ENCODE data around the gene KRT39. TPM values are rescaled to one million over a fixed set of nuclear protein-coding genes. Genes with fewer than 3 reads are reported as not detected.

The KRT39 gene
- total and polyA plus RNA-seq, 2 donors from 2014 or later: not detected

DNA sequence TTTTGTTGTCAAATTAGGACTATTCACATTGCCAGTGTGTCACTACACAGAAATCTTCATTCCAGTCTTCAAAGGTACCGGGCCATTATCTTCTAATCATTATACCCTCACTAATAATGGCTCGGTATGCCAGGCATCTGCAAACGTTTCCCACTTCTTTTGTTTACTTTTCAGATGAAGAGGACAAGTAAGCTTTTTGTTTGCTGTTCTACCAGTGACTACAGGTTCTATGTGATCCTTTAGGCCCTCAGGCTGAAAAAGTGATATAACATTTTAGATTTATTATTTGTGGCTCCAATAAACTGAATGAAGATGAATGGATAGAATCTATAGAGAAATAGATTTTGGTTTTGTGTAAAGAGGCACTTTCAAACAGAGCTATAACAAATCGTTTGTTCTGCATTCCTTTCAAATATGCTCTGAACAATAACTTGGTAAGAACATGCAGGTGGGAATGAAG lies 42.6 kb upstream of the KRT39 start:
- no peaks in the 10 kb centered on the region for H3K36me3 ChIP-seq (ENCODE audit: control insufficient read depth in 2 of 3, insufficient read depth in 3 of 3, low read length in 3 of 3)
- H3K27ac ChIP-seq (ENCODE audit: low read depth in 2 of 2, low read length in 2 of 2): no peak overlapping the region
- no peaks in the 10 kb centered on the region for H3K4me1 ChIP-seq (ENCODE audit: control insufficient read depth in 2 of 3, insufficient read depth in 2 of 3, low read depth in 1 of 3, low read length in 3 of 3)
- no peaks in the 10 kb centered on the region for H3K9me3 ChIP-seq (ENCODE audit: control insufficient read depth in 2 of 3, insufficient read depth in 1 of 3, low read length in 3 of 3)
- no peak overlapping the region for H3K4me3 ChIP-seq (ENCODE audit: low read length in 3 of 3)
- intact Hi-C loops (cut with DNase I): no loop called here
- TF ChIP-seq, protein P1, sequence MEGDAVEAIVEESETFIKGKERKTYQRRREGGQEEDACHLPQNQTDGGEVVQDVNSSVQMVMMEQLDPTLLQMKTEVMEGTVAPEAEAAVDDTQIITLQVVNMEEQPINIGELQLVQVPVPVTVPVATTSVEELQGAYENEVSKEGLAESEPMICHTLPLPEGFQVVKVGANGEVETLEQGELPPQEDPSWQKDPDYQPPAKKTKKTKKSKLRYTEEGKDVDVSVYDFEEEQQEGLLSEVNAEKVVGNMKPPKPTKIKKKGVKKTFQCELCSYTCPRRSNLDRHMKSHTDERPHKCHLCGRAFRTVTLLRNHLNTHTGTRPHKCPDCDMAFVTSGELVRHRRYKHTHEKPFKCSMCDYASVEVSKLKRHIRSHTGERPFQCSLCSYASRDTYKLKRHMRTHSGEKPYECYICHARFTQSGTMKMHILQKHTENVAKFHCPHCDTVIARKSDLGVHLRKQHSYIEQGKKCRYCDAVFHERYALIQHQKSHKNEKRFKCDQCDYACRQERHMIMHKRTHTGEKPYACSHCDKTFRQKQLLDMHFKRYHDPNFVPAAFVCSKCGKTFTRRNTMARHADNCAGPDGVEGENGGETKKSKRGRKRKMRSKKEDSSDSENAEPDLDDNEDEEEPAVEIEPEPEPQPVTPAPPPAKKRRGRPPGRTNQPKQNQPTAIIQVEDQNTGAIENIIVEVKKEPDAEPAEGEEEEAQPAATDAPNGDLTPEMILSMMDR (IDR thresholded peaks at IDR 0.05; ENCODE audit: borderline replicate concordance, extremely low read depth, insufficient read depth): no peak
- no peak for DNase-seq
- no peak overlapping the region for H3K9ac ChIP-seq (ENCODE audit: low read length in 3 of 3)
- no peaks in the 10 kb centered on the region for H3K27me3 ChIP-seq (ENCODE audit: control insufficient read depth, insufficient read depth, low read length)
- no peak for FAIRE-seq

DNA sequence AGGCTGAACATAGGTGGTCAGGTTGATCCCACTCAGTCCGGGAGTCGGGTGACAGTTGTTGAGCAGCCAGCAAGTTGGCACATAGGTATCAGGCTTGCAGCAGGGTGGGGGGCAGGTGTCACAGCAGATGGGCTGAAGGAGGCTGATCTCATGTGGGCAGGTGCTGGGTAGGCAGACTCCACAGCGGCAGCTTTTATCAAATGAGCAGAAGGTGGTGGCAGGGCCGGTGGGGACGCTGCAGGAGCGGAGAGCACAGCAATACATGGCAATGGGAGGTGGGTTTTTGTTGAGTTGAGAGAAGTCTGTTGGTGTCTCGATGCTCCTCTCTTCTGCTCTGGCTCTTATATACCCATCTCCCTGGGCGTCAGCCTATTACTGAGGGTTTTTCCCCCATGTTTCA lies 42.1 kb upstream of the KRT39 start, which contains the start of gene KRTAP3-1:
Gene KRTAP3-1 (minus strand): TSS at position 318 of the 400 bp plus-strand sequence. CDS start 54 bp downstream, at position 264.
- Histone ChIP-seq H3K4me3 (ENCODE audit: low read length in 3 of 3) (no peak within 1 kb of the TSS), H3K9me3 (ENCODE audit: control insufficient read depth in 2 of 3, insufficient read depth in 1 of 3, low read length in 3 of 3) (no peaks in the 10 kb centered on the region), H3K27me3 (ENCODE audit: control insufficient read depth, insufficient read depth, low read length) (no peaks in the 10 kb centered on the region), H3K36me3 (ENCODE audit: control insufficient read depth in 2 of 3, insufficient read depth in 3 of 3, low read length in 3 of 3) (no peaks in the 10 kb centered on the region), H3K27ac (ENCODE audit: low read depth in 2 of 2, low read length in 2 of 2) (no peak within 1 kb of the TSS), H3K9ac (ENCODE audit: low read length in 3 of 3) (no peak within 1 kb of the TSS), H3K4me1 (ENCODE audit: control insufficient read depth in 2 of 3, insufficient read depth in 2 of 3, low read depth in 1 of 3, low read length in 3 of 3) (no peaks in the 10 kb centered on the region)
- FAIRE-seq (no peak), DNase-seq (no peak)
- TF ChIP-seq, protein P1 (IDR thresholded peaks at IDR 0.05; ENCODE audit: borderline replicate concordance, extremely low read depth, insufficient read depth): no peak
- intact Hi-C loops (cut with DNase I): no loop called here

DNA sequence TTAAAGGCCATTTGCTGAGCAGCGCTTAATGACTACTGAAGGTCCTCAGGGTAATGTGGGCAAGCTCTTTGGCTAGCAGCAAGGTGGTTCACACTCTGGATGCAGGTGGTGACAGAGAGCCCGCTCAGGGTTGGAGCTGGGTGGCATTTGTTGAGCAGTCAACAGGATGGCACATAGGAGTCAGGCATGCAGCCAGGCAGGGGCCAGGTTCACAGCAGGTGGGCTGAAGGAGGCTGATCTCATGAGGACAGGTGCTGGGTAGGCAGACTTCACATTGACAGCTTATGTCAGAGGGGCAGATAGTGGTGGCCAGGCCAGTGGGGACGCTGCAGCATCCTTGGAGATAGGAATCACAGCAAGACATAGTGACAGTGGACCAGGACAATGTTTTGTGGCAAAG lies 37.6 kb upstream of the KRT39 start:
- Histone ChIP-seq H3K4me1 (ENCODE audit: control insufficient read depth in 2 of 3, insufficient read depth in 2 of 3, low read depth in 1 of 3, low read length in 3 of 3) (no peaks in the 10 kb centered on the region), H3K9ac (ENCODE audit: low read length in 3 of 3) (no peak overlapping the region), H3K27ac (ENCODE audit: low read depth in 2 of 2, low read length in 2 of 2) (no peak overlapping the region), H3K36me3 (ENCODE audit: control insufficient read depth in 2 of 3, insufficient read depth in 3 of 3, low read length in 3 of 3) (no peaks in the 10 kb centered on the region), H3K9me3 (ENCODE audit: control insufficient read depth in 2 of 3, insufficient read depth in 1 of 3, low read length in 3 of 3) (no peaks in the 10 kb centered on the region), H3K4me3 (ENCODE audit: low read length in 3 of 3) (no peak overlapping the region), H3K27me3 (ENCODE audit: control insufficient read depth, insufficient read depth, low read length) (no peaks in the 10 kb centered on the region)
- no peak for DNase-seq
- FAIRE-seq: no peak
- intact Hi-C loops (cut with DNase I): no loop called here
- TF ChIP-seq, protein P1 (IDR thresholded peaks at IDR 0.05; ENCODE audit: borderline replicate concordance, extremely low read depth, insufficient read depth): no peak

DNA sequence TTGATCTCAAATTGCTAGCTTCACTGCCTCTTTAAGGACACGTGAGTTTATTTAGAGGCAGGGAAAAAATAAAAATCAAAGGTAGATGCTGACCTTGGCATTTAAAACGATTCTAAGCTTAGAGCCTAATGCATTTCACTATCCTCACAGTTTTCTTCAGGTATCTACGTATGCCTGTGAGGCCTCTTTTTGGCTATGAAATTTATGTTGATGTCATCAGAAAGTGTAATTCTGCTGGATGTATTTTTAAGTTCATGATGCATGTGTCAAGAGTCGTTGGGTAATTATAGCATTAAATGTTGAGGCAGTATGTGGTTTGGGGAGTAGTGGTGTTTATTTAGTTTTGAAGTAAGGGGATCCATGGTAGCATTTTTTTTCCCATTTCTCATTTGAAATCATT lies 37.2 kb upstream of the KRT39 start:
- H3K4me1 ChIP-seq (ENCODE audit: control insufficient read depth in 2 of 3, insufficient read depth in 2 of 3, low read depth in 1 of 3, low read length in 3 of 3): no peaks in the 10 kb centered on the region
- DNase-seq (no peak), FAIRE-seq (no peak)
- TF ChIP-seq, protein P1 (IDR thresholded peaks at IDR 0.05; ENCODE audit: borderline replicate concordance, extremely low read depth, insufficient read depth): no peak
- H3K9ac ChIP-seq (ENCODE audit: low read length in 3 of 3): no peak overlapping the region
- H3K27me3 ChIP-seq (ENCODE audit: control insufficient read depth, insufficient read depth, low read length): no peaks in the 10 kb centered on the region
- H3K9me3 ChIP-seq (ENCODE audit: control insufficient read depth in 2 of 3, insufficient read depth in 1 of 3, low read length in 3 of 3): no peaks in the 10 kb centered on the region
- H3K27ac ChIP-seq (ENCODE audit: low read depth in 2 of 2, low read length in 2 of 2): no peak overlapping the region
- intact Hi-C loops (cut with DNase I): no loop called here
- H3K4me3 ChIP-seq (ENCODE audit: low read length in 3 of 3): no peak overlapping the region
- no peaks in the 10 kb centered on the region for H3K36me3 ChIP-seq (ENCODE audit: control insufficient read depth in 2 of 3, insufficient read depth in 3 of 3, low read length in 3 of 3)
